Endodermal cell (in vitro differentiated cells): ENCODE measurements around the gene PLIN1. TPM values are rescaled to one million over a fixed set of nuclear protein-coding genes. Genes with fewer than 3 reads are reported as not detected.

Experiments
- DNase-seq: peaks from one replicate; pipeline ENCODE4 v3.0.0-alpha.2; 2017
- H3K27ac ChIP-seq: 2 replicates; pipeline ENCODE4 v1.5.1; 2013; ENCODE audit warnings: mild to moderate bottlenecking, low read depth, low read length, moderate library complexity
- H3K27me3 ChIP-seq: 2 replicates; pipeline ENCODE4 v1.6.1; 2013; ENCODE audit warnings: mild to moderate bottlenecking, low read length, moderate library complexity; ENCODE audit not compliant: insufficient read depth, control insufficient read depth, poor library complexity, severe bottlenecking
- H3K36me3 ChIP-seq: 2 replicates; pipeline ENCODE4 v1.7.0; 2013; ENCODE audit warnings: mild to moderate bottlenecking, low read length, moderate library complexity; ENCODE audit not compliant: control insufficient read depth, insufficient read depth
- H3K4me1 ChIP-seq: one replicate; pipeline ENCODE4 v1.7.0; 2013; ENCODE audit warnings: low read length; ENCODE audit not compliant: control insufficient read depth, insufficient read depth
- H3K4me3 ChIP-seq: 2 replicates; pipeline ENCODE4 v1.5.1; 2013; ENCODE audit warnings: mild to moderate bottlenecking, low read length, moderate library complexity
- H3K9ac ChIP-seq: 2 replicates; pipeline ENCODE4 v1.6.1; 2013; ENCODE audit warnings: mild to moderate bottlenecking, low read length, moderate library complexity; ENCODE audit not compliant: poor library complexity, severe bottlenecking; ENCODE audit errors: extremely low read depth
- H3K9me3 ChIP-seq: 2 replicates; pipeline ENCODE4 v1.6.1; 2013; ENCODE audit warnings: mild to moderate bottlenecking, low read length, moderate library complexity; ENCODE audit not compliant: control insufficient read depth
- H3K27ac Mint-ChIP-seq: 2 replicates; pipeline ENCODE4 v1.8.0; 2020; ENCODE audit warnings: mixed read lengths
- H3K27me3 Mint-ChIP-seq: 2 replicates; pipeline ENCODE4 v1.8.0; 2021; ENCODE audit warnings: mild to moderate bottlenecking, mixed read lengths; ENCODE audit not compliant: insufficient read depth
- H3K36me3 Mint-ChIP-seq: 2 replicates; pipeline ENCODE4 v1.8.0; 2020; ENCODE audit warnings: low read depth, mixed read lengths
- H3K4me1 Mint-ChIP-seq: 2 replicates; pipeline ENCODE4 v1.8.0; 2020; ENCODE audit warnings: mixed read lengths
- H3K4me3 Mint-ChIP-seq: 2 replicates; pipeline ENCODE4 v1.8.0; 2020; ENCODE audit warnings: mild to moderate bottlenecking, moderate library complexity, mixed read lengths
- H3K9me3 Mint-ChIP-seq: 2 replicates; pipeline ENCODE4 v1.8.0; 2020; ENCODE audit warnings: mild to moderate bottlenecking, mixed read lengths
- CTCF ChIP-seq: fragments of 200-600 bp; sonication (generic); conservative IDR thresholded peaks from 2 replicates; pipeline ENCODE4 v1.5.0; 2021; ENCODE audit warnings: antibody characterized with exemption, mild to moderate bottlenecking
- WGBS, 2 experiments: methylation state at CpG; one replicate each; pipeline versions ENCODE4 v1.1.5 to v1.1.7; 2013; ENCODE audit warnings: missing lambda C conversion rate in 2 of 2, mixed read lengths in 1 of 2; ENCODE audit not compliant: insufficient coverage in 1 of 2, insufficient read length in 1 of 2; 5-methylcytosine and 5-hydroxymethylcytosine counted together
- total RNA-seq, 2 donors: library from RNA; stranded (reverse); fragmentation: NEBNext Ultra II Directional in 1 of 2; extraction: Animal tissue kit (Norgen Biotek cat#: 25700) in 1 of 2; gene quantifications; 2 replicates in 1 of 2; 3 replicates in 1 of 2; pipeline ENCODE4 v1.2.1, GENCODE V29; 2021

Gene PLIN1
- total RNA-seq, 2 donors from 2014 or later, result 0.11 to 0.22 TPM

GRCh38 chr15:89724621-89725020, 45.5 kb upstream of the PLIN1 start:
- H3K27ac ChIP-seq, result no peak overlapping the region
- Mint-ChIP-seq H3K4me3 (no peak overlapping the region), H3K9me3 (peaks cover 7% of the 10 kb centered on the region), H3K27me3 (peaks cover 21% of the 10 kb centered on the region), H3K4me1 (no peaks in the 10 kb centered on the region), H3K27ac (no peak overlapping the region), H3K36me3 (no peaks in the 10 kb centered on the region)
- H3K4me3 ChIP-seq, result no peak overlapping the region
- no peaks in the 10 kb centered on the region for H3K36me3 ChIP-seq
- peaks cover 6% of the 10 kb centered on the region for H3K9me3 ChIP-seq
- peaks cover 5% of the 10 kb centered on the region for H3K27me3 ChIP-seq
- TF ChIP-seq CTCF, result no peak
- H3K9ac ChIP-seq, result no peak overlapping the region
- H3K4me1 ChIP-seq, result no peaks in the 10 kb centered on the region
- DNase-seq, result no peak
- 100% methylated on average over 1 of the region's 1 CpG for WGBS, 2 experiments

GRCh38 chr15:89723031-89723430, 43.9 kb upstream of the PLIN1 start:
- Mint-ChIP-seq H3K4me3 (no peak overlapping the region), H3K4me1 (no peaks in the 10 kb centered on the region), H3K36me3 (no peaks in the 10 kb centered on the region), H3K9me3 (peaks cover 7% of the 10 kb centered on the region), H3K27me3 (peaks cover 15% of the 10 kb centered on the region), H3K27ac (no peak overlapping the region)
- Histone ChIP-seq H3K9me3 (peaks cover 6% of the 10 kb centered on the region), H3K4me3 (no peak overlapping the region), H3K27ac (no peak overlapping the region), H3K27me3 (peaks cover 5% of the 10 kb centered on the region), H3K4me1 (no peaks in the 10 kb centered on the region), H3K9ac (no peak overlapping the region), H3K36me3 (no peaks in the 10 kb centered on the region)
- no peak for DNase-seq
- 93% methylated on average over 1 of the region's 3 CpGs; no CpG with 5 or more reads in 1 of the 2 experiments for WGBS, 2 experiments
- TF ChIP-seq CTCF, result no peak

GRCh38 chr15:89714775-89715174, 35.6 kb upstream of the PLIN1 start:
- H3K36me3 ChIP-seq, result no peaks in the 10 kb centered on the region
- peaks cover 1% of the 10 kb centered on the region for H3K27me3 Mint-ChIP-seq
- WGBS, 2 experiments, result 100% methylated on average over 1 of the region's 2 CpGs; no CpG with 5 or more reads in 1 of the 2 experiments
- no peaks in the 10 kb centered on the region for H3K36me3 Mint-ChIP-seq
- no peak for TF ChIP-seq CTCF
- H3K27ac ChIP-seq, result no peak overlapping the region
- H3K27ac Mint-ChIP-seq, result no peak overlapping the region
- H3K27me3 ChIP-seq, result no peaks in the 10 kb centered on the region
- H3K9me3 Mint-ChIP-seq, result no peaks in the 10 kb centered on the region
- no peak overlapping the region for H3K4me3 Mint-ChIP-seq
- H3K9ac ChIP-seq, result no peak overlapping the region
- no peak for DNase-seq
- H3K4me3 ChIP-seq, result no peak overlapping the region
- no peaks in the 10 kb centered on the region for H3K4me1 ChIP-seq
- H3K4me1 Mint-ChIP-seq, result no peaks in the 10 kb centered on the region
- H3K9me3 ChIP-seq, result no peaks in the 10 kb centered on the region
